SK-N-MC (cell line): Measurements from ENCODE around the gene AKT3.

Source experiments
- EZH2 ChIP-seq: fragments of 200-600 bp; sonication (generic); IDR thresholded peaks from one replicate; pipeline ENCODE4 v1.6.1; 2017; ENCODE audit warnings: antibody characterized with exemption
- POLR2AphosphoS5 ChIP-seq: IDR thresholded peaks from 2 replicates; pipeline ENCODE4 v1.6.1; 2012; ENCODE audit warnings: mild to moderate bottlenecking, low read depth, low read length, borderline replicate concordance

DNA sequence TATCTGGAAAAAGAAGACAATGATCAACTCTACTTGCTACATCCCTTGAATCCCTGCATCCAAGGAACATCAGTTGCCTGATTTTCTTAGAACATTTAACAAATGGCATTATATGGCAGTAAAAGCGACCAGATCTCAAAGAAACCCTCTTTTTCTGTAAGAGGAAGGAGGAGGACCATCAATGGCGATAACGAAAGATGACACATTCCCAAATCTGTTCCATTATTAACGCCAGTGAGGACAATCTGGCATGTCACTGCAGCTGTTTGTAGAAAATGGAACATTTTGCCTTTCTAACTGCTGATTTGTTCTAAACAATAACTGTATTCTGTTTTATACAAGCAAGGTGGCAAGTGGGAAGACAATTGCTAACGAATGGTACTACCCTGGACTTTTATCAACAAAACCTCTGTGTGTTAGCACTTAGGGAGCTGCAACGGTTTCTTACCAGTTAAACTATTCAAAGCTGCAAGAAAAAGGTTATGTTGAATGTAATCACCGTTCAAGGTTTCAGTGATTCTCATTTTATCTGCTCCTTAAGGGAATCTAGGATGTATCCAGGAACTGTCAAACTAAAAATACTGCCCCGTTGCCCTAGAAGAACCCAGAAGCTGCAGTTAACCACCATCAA lies 342.3 kb downstream of the AKT3 start:
- TF ChIP-seq POLR2AphosphoS5 = no peak
- no peak for TF ChIP-seq EZH2
